KOPT-K1 (cell line): ENCODE measurements around the gene VAT1L.

ENCODE experiments used
- H3K27ac ChIP-seq: fragments of 200-600 bp; sonication (generic); 2 replicates; pipeline ENCODE4 v1.5.1; 2016; ENCODE audit warnings: antibody characterized with exemption, mild to moderate bottlenecking, low read depth, low read length; ENCODE audit not compliant: poor library complexity, severe bottlenecking
- H3K36me3 ChIP-seq: fragments of 200-600 bp; sonication (generic); 2 replicates; pipeline ENCODE4 v1.5.1; 2017; ENCODE audit warnings: antibody characterized with exemption, mild to moderate bottlenecking, low read length, moderate library complexity; ENCODE audit not compliant: insufficient read depth
- H3K9me3 ChIP-seq: fragments of 200-600 bp; sonication (generic); 2 replicates; pipeline ENCODE4 v1.5.1; 2017; ENCODE audit warnings: antibody characterized with exemption, low read length, mild to moderate bottlenecking; ENCODE audit not compliant: insufficient read depth, poor library complexity, severe bottlenecking

Gene VAT1L

DNA sequence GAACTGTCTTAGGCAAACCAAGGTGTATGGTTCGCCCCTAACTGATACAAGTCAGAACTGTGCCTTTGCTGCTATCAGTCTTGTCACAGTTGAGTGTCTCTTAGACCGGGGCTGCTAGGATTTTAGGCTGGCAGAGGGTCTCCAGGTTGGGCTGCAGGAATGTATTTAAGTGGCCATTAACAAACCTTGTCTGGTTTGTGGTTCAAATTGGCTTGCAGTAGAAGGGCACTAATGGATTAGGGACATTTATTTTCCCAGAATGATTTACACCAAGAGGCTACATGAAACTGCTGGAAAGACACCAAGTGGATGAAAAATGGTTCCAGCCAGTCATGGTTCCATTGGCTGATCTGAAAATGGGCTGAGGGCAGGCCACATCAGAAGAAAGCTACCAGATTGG is 5.1 kb downstream of the VAT1L start:
- H3K27ac ChIP-seq, result no peak overlapping the region
- peaks cover 8% of the 10 kb centered on the region for H3K9me3 ChIP-seq
- no peaks in the 10 kb centered on the region for H3K36me3 ChIP-seq

DNA sequence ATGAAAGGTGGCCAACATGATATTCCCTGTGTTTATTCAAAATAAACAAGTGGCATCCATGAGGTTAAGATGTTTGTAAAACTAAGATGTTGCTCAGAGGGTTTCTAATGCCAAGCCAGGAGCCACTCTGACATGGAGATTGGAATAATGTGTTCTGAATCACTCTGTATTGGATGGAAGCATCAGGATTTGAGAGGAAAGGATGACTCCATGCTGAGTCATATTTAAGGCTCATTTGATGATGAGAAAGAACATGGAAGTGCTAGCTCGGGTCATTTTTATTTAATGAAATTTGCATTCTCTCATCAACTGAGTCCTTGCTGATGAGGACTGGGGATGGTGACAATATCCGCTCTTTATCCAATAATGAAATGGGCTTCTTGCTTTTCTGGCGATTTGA is 6.2 kb downstream of the VAT1L start:
- Histone ChIP-seq H3K27ac (no peak overlapping the region), H3K9me3 (no peaks in the 10 kb centered on the region), H3K36me3 (no peaks in the 10 kb centered on the region)

- Histone ChIP-seq H3K9me3 (no peaks in the 10 kb centered on the region), H3K36me3 (no peaks in the 10 kb centered on the region), H3K27ac (no peak overlapping the region)
Measured at GRCh38 chr16:77801817-77802216, 13.5 kb downstream of the VAT1L start.

DNA sequence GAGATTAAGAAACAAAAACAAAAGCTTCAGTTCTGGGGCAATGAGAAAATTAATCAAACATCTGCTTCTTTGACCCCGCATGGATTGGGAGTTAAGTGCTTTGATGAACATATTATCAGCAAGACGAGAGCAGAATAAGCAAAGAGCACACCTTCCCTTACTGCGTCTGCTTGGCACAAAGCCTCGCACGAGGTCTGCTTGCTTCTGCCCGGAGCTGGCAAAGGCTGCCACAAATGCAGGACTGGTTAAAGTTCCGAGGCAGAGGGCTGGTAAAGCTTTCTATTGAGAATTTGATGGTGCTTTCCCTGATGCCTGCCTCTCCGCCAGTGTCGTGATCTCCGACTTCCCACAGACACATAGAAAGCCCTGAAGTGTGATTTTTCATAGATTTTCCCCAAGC is 17.0 kb downstream of the VAT1L start:
- H3K9me3 ChIP-seq, result no peaks in the 10 kb centered on the region
- no peak overlapping the region for H3K27ac ChIP-seq
- no peaks in the 10 kb centered on the region for H3K36me3 ChIP-seq

DNA sequence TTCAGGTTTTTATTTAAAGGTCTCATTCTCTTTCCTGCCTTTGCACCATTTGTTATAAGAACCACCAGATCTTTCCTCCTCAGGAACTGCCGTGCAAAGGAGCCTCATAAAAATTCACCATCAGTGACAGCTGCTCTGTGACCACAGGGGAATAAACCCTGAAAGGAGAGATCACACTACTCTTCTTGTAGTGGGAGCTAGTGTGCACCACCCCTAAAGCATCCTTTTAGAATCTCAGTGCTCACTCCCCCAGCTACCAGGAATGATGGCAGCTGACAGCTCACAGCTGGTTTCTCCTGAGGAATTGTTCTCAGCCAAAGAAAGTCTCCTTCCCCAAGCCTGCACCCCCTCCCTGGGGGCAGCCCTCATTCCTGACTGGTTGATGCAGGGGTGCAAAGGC is 18.7 kb downstream of the VAT1L start:
- H3K27ac ChIP-seq, result no peak overlapping the region
- no peaks in the 10 kb centered on the region for H3K36me3 ChIP-seq
- H3K9me3 ChIP-seq, result no peaks in the 10 kb centered on the region

- no peaks in the 10 kb centered on the region for H3K9me3 ChIP-seq
- H3K27ac ChIP-seq, result no peak overlapping the region
- H3K36me3 ChIP-seq, result no peaks in the 10 kb centered on the region
Measured at GRCh38 chr16:77812856-77813500, 24.6 kb downstream of the VAT1L start.

DNA sequence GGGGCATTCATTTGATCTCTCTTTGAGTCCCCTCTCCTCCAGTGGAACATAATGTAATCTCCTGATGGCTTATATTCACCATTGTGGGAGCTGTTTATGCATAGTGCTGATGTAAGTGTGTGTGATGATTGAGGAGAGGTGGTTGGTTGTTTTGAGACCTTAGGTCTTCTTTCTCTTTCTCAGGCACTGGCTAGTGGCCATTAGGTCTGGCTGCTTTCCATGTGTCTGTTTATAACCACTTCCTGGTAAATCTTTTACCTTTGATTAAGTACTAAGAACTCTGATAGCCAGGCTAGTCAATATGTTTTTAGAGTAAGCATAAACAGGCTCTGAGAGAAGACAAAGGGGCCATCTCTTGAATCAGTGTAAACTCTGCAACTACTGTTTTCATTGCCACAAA is 27.9 kb downstream of the VAT1L start:
- Histone ChIP-seq H3K9me3 (no peaks in the 10 kb centered on the region), H3K27ac (no peak overlapping the region), H3K36me3 (no peaks in the 10 kb centered on the region)

- Histone ChIP-seq H3K9me3 (no peaks in the 10 kb centered on the region), H3K36me3 (no peaks in the 10 kb centered on the region), H3K27ac (no peak overlapping the region)
Measured at GRCh38 chr16:77820340-77820739, 32.0 kb downstream of the VAT1L start.

- Histone ChIP-seq H3K36me3 (no peaks in the 10 kb centered on the region), H3K27ac (no peak overlapping the region), H3K9me3 (no peaks in the 10 kb centered on the region)
Measured at GRCh38 chr16:77822661-77823060, 34.3 kb downstream of the VAT1L start.

- H3K9me3 ChIP-seq, result no peaks in the 10 kb centered on the region
- no peak overlapping the region for H3K27ac ChIP-seq
- no peaks in the 10 kb centered on the region for H3K36me3 ChIP-seq
Measured at GRCh38 chr16:77823067-77823466, 34.7 kb downstream of the VAT1L start.

DNA sequence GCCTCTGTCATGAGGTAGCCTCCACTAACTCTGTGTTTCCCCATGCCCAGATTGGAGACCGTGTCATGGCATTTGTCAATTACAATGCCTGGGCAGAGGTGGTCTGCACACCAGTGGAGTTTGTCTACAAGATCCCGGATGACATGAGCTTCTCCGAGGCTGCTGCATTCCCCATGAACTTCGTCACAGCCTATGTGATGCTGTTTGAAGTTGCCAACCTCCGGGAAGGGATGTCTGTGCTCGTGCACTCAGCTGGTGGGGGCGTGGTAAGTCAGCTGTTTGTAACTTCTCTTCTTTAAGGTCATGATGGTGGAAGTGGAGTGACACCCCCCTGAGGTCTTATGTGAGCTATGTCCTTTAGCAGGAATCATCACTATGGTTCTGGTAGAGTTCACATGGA is 36.8 kb downstream of the VAT1L start:
- Histone ChIP-seq H3K9me3 (no peaks in the 10 kb centered on the region), H3K36me3 (no peaks in the 10 kb centered on the region), H3K27ac (no peak overlapping the region)

- Histone ChIP-seq H3K36me3 (no peaks in the 10 kb centered on the region), H3K9me3 (no peaks in the 10 kb centered on the region)
Measured at GRCh38 chr16:77827032-77827431, 38.7 kb downstream of the VAT1L start.

GRCh38 chr16:77833921-77834634 is 45.7 kb downstream of the VAT1L start:
- no peak overlapping the region for H3K27ac ChIP-seq
- H3K9me3 ChIP-seq, result no peaks in the 10 kb centered on the region
- no peaks in the 10 kb centered on the region for H3K36me3 ChIP-seq

More at GRCh38 chr16:77827032-77827431, 38.7 kb downstream of the VAT1L start:
- no peak overlapping the region for H3K27ac ChIP-seq

DNA sequence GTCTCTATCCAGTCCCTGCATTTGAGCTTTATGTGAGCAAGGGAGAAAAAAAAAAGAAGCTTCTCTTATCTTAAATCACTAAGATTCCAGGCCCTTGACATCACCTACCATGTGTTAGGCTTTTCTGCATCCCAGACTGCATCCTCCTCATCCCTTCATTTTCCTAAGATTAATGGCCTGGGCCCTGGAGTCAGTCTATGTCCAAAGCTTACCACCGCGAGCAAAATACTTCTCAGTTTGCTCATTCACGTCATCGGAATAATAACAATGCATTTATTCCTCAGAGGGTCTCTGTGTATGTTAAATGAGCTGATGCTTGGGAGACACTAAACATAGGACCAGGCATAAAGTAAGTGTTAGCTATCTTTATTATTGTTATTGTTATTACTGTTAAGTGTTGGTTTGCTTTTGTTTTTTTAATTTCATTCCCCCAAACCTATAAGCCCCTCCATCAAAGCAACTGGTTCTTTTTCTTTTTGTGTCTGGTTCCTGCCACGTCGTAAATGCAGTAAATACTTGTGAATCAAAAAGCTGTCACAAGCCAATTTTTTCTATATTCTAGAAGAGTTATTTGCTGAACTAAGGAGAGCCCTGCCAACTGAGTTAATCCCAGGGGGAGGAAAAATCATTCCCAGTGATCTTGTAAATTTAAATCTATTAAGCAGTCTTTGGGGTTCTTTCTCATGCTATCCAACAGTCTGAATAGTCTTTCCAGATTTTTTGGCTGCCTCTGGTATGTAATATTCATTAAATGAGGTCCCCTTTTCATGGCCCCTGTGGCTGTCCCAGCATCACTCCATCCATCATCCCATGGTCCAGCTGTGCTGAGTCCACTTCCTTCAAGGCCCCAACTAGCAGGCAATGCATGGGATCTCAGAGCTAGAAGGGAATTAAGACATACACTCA is 46.5 kb downstream of the VAT1L start:
- Histone ChIP-seq H3K27ac (no peak overlapping the region), H3K9me3 (no peaks in the 10 kb centered on the region), H3K36me3 (no peaks in the 10 kb centered on the region)

GRCh38 chr16:77836801-77837200 is 48.4 kb downstream of the VAT1L start:
- no peaks in the 10 kb centered on the region for H3K36me3 ChIP-seq
- H3K27ac ChIP-seq, result no peak overlapping the region
- H3K9me3 ChIP-seq, result no peaks in the 10 kb centered on the region
